Measurements from ENCODE around the gene SDK1.

DNA sequence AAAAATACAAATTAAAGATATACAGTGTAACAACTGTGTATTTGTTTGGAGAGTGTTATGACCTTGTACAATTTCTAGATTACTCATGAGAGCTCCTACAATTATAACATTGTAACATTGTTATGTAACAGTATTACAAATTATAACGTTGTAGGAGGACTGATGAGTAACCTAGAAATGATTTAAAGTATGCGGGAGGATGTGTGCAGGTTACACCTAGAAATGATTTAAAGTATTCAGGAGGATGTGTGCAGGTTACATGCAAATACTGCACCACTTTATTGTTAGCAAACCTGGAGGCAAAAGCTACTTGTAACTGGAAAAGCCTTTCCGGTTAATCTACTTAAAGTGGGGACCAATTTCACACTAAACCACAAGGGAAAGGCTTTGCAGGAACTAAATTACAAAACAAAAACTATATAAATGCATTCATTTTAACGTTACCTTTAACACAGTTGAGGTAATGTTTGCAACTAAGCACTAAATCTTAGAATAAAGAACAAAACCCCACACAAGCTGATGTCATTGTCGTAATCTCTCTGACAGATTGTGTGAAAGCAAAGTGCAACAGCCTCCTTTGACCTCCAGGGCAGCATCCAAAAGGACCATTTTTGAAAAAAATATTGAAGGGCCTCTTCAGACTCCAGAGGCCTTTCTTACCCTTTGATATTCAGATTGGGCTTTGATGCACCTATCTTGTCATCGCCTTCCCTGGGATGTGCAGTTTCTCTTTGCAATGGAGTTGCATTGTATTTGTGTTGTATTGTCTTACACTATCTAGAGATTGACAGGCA lies 858.9 kb downstream of the SDK1 start:
- TF ChIP-seq POLR2A (IDR thresholded peaks at IDR 0.05) (no peak), EP300 (IDR thresholded peaks at IDR 0.05) (no peak), CTCF (IDR thresholded peaks at IDR 0.05) (no peak)
